ENCODE measurements around the gene FCN1.
"Not testable (repeated sequence)": the region's sequence is repeated elsewhere in the genome, so short reads cannot be mapped to it uniquely, and the experiment has no call there.

Gene FCN1

GRCh38 chr9:134870746-134871662 is 46.7 kb downstream of the FCN1 start:
- no peak for DNase-seq

- DNase-seq: no peak
Observed at GRCh38 chr9:134870301-134870694, 47.4 kb downstream of the FCN1 start.

GRCh38 chr9:134869554-134870300 is 48.0 kb downstream of the FCN1 start:
- DNase-seq: no peak

- no peak for DNase-seq
Observed at GRCh38 chr9:134868751-134869553, 48.8 kb downstream of the FCN1 start.

- no peak for DNase-seq
Observed at GRCh38 chr9:134867917-134868750, 49.6 kb downstream of the FCN1 start.

- no peak for DNase-seq
Observed at GRCh38 chr9:134864821-134865190, 52.9 kb downstream of the FCN1 start.

GRCh38 chr9:134863941-134864820 is 53.5 kb downstream of the FCN1 start:
- DNase-seq: no peak

GRCh38 chr9:134863306-134863902 is 54.3 kb downstream of the FCN1 start:
- DNase-seq: no peak

- no peak for DNase-seq
Observed at GRCh38 chr9:134861595-134862334, 55.9 kb downstream of the FCN1 start.

- DNase-seq: no peak
Observed at GRCh38 chr9:134860510-134860909, 57.2 kb downstream of the FCN1 start.

- DNase-seq: no peak
Observed at GRCh38 chr9:134858051-134858841, 59.5 kb downstream of the FCN1 start.

GRCh38 chr9:134857451-134857850 is 60.3 kb downstream of the FCN1 start:
- not testable (repeated sequence) for DNase-seq

GRCh38 chr9:134855900-134856377 is 61.8 kb downstream of the FCN1 start:
- no peak for DNase-seq

All from inflammatory macrophage treated with lipopolysaccharide for 1 hour (primary cell).